Thyroid gland (tissue), 4 donors: ENCODE results near the gene KIF13A. TPM values are rescaled to one million over a fixed set of nuclear protein-coding genes. Genes with fewer than 3 reads are reported as not detected.
A peak's percentile ranks its signal among the peaks of the same experiment; 100 is the strongest.
"Not testable (repeated sequence)": the region's sequence is repeated elsewhere in the genome, so short reads cannot be mapped to it uniquely, and the experiment has no call there.

Experiments
- DNase-seq, 2 donors: peaks; one replicate each; pipeline ENCODE4 v3.0.0-alpha.2; 2019
- H3K27ac ChIP-seq, 3 donors: fragments of 200-600 bp; sonication (generic); 1 replicate in 2 of 3; 2 replicates in 1 of 3; pipeline ENCODE4 v1.5.1; 2016 to 2019; ENCODE audit warnings: mild to moderate bottlenecking in 1 of 3, moderate library complexity in 1 of 3
- H3K27me3 ChIP-seq: fragments of 200-600 bp; sonication (generic); one replicate; pipeline ENCODE4 v1.5.1; 2019
- H3K36me3 ChIP-seq, 2 donors: fragments of 200-600 bp; sonication (generic); one replicate each; pipeline ENCODE4 v1.5.1; 2016 to 2019
- H3K4me1 ChIP-seq, 2 donors: fragments of 200-600 bp; sonication (generic); one replicate each; pipeline ENCODE4 v1.5.1; 2017 to 2019
- H3K4me3 ChIP-seq, 3 donors: fragments of 200-600 bp; sonication (generic); replicated peaks in 1 of 3; 1 replicate in 2 of 3; 2 replicates in 1 of 3; pipeline ENCODE4 v1.5.1; 2016; ENCODE audit warnings: mild to moderate bottlenecking in 1 of 3
- H3K9me3 ChIP-seq: fragments of 200-600 bp; sonication (generic); one replicate; pipeline ENCODE4 v1.5.1; 2017
- CTCF ChIP-seq, 6 experiments: fragments of 200-600 bp in 3 of 6; fragments of 450-650 bp in 3 of 6; sonication (generic) in 3 of 6; IDR thresholded peaks; one replicate each; pipeline ENCODE4 v1.5.1; 2016 to 2019; ENCODE audit warnings: antibody characterized with exemption in 6 of 6, mild to moderate bottlenecking in 2 of 6, inconsistent platforms in 1 of 6, moderate library complexity in 1 of 6
- POLR2A ChIP-seq, 2 donors: fragments of 450-650 bp; IDR thresholded peaks; one replicate each; pipeline ENCODE4 v1.6.1; 2017; ENCODE audit warnings: antibody characterized with exemption in 2 of 2, mild to moderate bottlenecking in 2 of 2, moderate library complexity in 1 of 2
- WGBS, 2 donors: methylation state at CpG; one replicate each; pipeline ENCODE4 v1.1.5; 2017; 5-methylcytosine and 5-hydroxymethylcytosine counted together
- intact Hi-C: fragments of 100-400 bp; cut with DNase I; formaldehyde crosslinking; loops from one replicate; pipeline ENCODE4 v1.15.1; 2023
- total RNA-seq, 4 donors: library from RNA; depleted of rRNA; stranded (reverse); fragments of >200 nt; gene quantifications; one replicate each; pipeline ENCODE4 v1.2.3, GENCODE V29; 2016

The KIF13A gene
- total RNA-seq, 4 donors from 2014 or later: 40.7 to 79.8 (median 66.4) TPM

- Histone ChIP-seq H3K4me1 (peaks cover 3 to 44% of the 10 kb centered on the region in 2 donors), H3K27me3 (no peaks in the 10 kb centered on the region), H3K27ac (no peak overlapping the region), H3K4me3 (no peak overlapping the region), H3K36me3 (no peaks in the 10 kb centered on the region), H3K9me3 (no peaks in the 10 kb centered on the region)
- DNase-seq: no peak
- intact Hi-C loops: no loop called here
- TF ChIP-seq POLR2A (IDR thresholded peaks at IDR 0.05) (no peak), CTCF (IDR thresholded peaks at IDR 0.05) (no peak)
- WGBS, 2 donors: 93% methylated on average over 2 of the region's 2 CpGs
Measured at GRCh38 chr6:17914651-17915050, 72.8 kb downstream of the KIF13A start.

GRCh38 chr6:17912521-17912920 is 74.9 kb downstream of the KIF13A start:
- Histone ChIP-seq H3K4me3 (no peak overlapping the region), H3K4me1 (peaks cover 9 to 47% of the 10 kb centered on the region in 2 donors), H3K9me3 (no peaks in the 10 kb centered on the region), H3K27me3 (no peaks in the 10 kb centered on the region), H3K27ac (no peak overlapping the region), H3K36me3 (no peaks in the 10 kb centered on the region)
- TF ChIP-seq POLR2A (IDR thresholded peaks at IDR 0.05) (no peak), CTCF (IDR thresholded peaks at IDR 0.05) (no peak)
- no peak for DNase-seq
- intact Hi-C loops: no loop called here

GRCh38 chr6:17911656-17912055 is 75.8 kb downstream of the KIF13A start:
- H3K4me3 ChIP-seq, H3K36me3 ChIP-seq, H3K27me3 ChIP-seq, H3K27ac ChIP-seq, DNase-seq, intact Hi-C loops, H3K9me3 ChIP-seq: not testable (repeated sequence)
- H3K4me1 ChIP-seq: peaks cover 16 to 56% of the 10 kb centered on the region in 2 donors
- 93 to 94% methylated on average over 11 of the region's 11 CpGs for WGBS, 2 donors

GRCh38 chr6:17910189-17910588 is 77.2 kb downstream of the KIF13A start:
- DNase-seq: no peak
- H3K9me3 ChIP-seq: no peaks in the 10 kb centered on the region
- H3K36me3 ChIP-seq: no peaks in the 10 kb centered on the region
- H3K27ac ChIP-seq: peak overlapping the region in 1 of 3 donors; percentile 39
- H3K27me3 ChIP-seq: no peaks in the 10 kb centered on the region
- TF ChIP-seq POLR2A (IDR thresholded peaks at IDR 0.05) (no peak), CTCF (IDR thresholded peaks at IDR 0.05) (no peak)
- intact Hi-C loops: no loop called here
- H3K4me1 ChIP-seq: peaks cover 16 to 69% of the 10 kb centered on the region in 2 donors
- no peak overlapping the region for H3K4me3 ChIP-seq
- 57 to 69% methylated on average over 2 of the region's 2 CpGs for WGBS, 2 donors

GRCh38 chr6:17908831-17909230 is 78.6 kb downstream of the KIF13A start:
- Histone ChIP-seq H3K36me3 (no peaks in the 10 kb centered on the region), H3K4me3 (no peak overlapping the region), H3K4me1 (peaks cover 20 to 77% of the 10 kb centered on the region in 2 donors), H3K27ac (peak overlapping the region in 1 of 3 donors; percentile 84), H3K27me3 (no peaks in the 10 kb centered on the region), H3K9me3 (no peaks in the 10 kb centered on the region)
- TF ChIP-seq POLR2A (IDR thresholded peaks at IDR 0.05) (no peak), CTCF (IDR thresholded peaks at IDR 0.05) (no peak)
- DNase-seq: no peak
- intact Hi-C loops: no loop called here
- WGBS, 2 donors: 96 to 99% methylated on average over 4 of the region's 4 CpGs
